Loucy (cell line): ENCODE data around the gene TMEM132D.

Experiments used
- H2AFZ ChIP-seq: fragments of 200-600 bp; sonication (generic); 2 replicates; pipeline ENCODE4 v1.6.0; 2016; ENCODE audit warnings: antibody characterized with exemption, mild to moderate bottlenecking, low read length, moderate library complexity
- H3F3A ChIP-seq: fragments of 200-600 bp; 2 replicates; pipeline ENCODE4 v1.6.0; 2016; ENCODE audit warnings: antibody characterized with exemption, low read depth, mild to moderate bottlenecking
- H3K27me3 ChIP-seq: fragments of 200-600 bp; sonication (generic); 2 replicates; pipeline ENCODE4 v1.6.1; 2014; ENCODE audit warnings: low read length, mild to moderate bottlenecking; ENCODE audit not compliant: insufficient read depth, poor library complexity, severe bottlenecking
- H3K36me3 ChIP-seq: fragments of 200-600 bp; sonication (generic); 2 replicates; pipeline ENCODE4 v1.6.1; 2016; ENCODE audit warnings: low read length; ENCODE audit not compliant: insufficient read depth
- H3K4me1 ChIP-seq: fragments of 200-600 bp; sonication (generic); 2 replicates; pipeline ENCODE4 v1.5.1; 2014; ENCODE audit warnings: low read length, mild to moderate bottlenecking; ENCODE audit not compliant: insufficient read depth, poor library complexity, severe bottlenecking
- H3K4me2 ChIP-seq: fragments of 200-600 bp; sonication (generic); 2 replicates; pipeline ENCODE4 v1.6.0; 2014; ENCODE audit warnings: antibody characterized with exemption, low read length, low read depth, mild to moderate bottlenecking; ENCODE audit not compliant: poor library complexity, severe bottlenecking
- H3K4me3 ChIP-seq: fragments of 200-600 bp; sonication (generic); 2 replicates; pipeline ENCODE4 v1.5.1; 2014; ENCODE audit warnings: low read length, mild to moderate bottlenecking, mixed read lengths; ENCODE audit not compliant: poor library complexity, severe bottlenecking
- H3K79me2 ChIP-seq: fragments of 200-600 bp; sonication (generic); 2 replicates; pipeline ENCODE4 v1.6.1; 2014; ENCODE audit warnings: low read length; ENCODE audit not compliant: insufficient read depth
- H3K9ac ChIP-seq: fragments of 200-600 bp; sonication (generic); 2 replicates; pipeline ENCODE4 v1.6.0; 2014; ENCODE audit warnings: mild to moderate bottlenecking, low read depth, low read length, moderate library complexity; ENCODE audit not compliant: poor library complexity, severe bottlenecking
- H3K9me2 ChIP-seq: fragments of 200-600 bp; sonication (generic); replicated peaks from 2 replicates; pipeline ENCODE4 v1.6.1; 2016; ENCODE audit warnings: low read depth, low read length, mixed read lengths
- H3K9me3 ChIP-seq: fragments of 200-600 bp; sonication (generic); 2 replicates; pipeline ENCODE4 v1.6.1; 2014; ENCODE audit warnings: mild to moderate bottlenecking, antibody characterized with exemption, low read length, low read depth; ENCODE audit not compliant: insufficient read depth
- H4K20me1 ChIP-seq: fragments of 200-600 bp; sonication (generic); 2 replicates; pipeline ENCODE4 v1.6.0; 2014; ENCODE audit warnings: antibody characterized with exemption, low read length, mild to moderate bottlenecking; ENCODE audit not compliant: insufficient read depth, poor library complexity, severe bottlenecking
- CTCF ChIP-seq: fragments of 200-600 bp; sonication (generic); conservative IDR thresholded peaks from 2 replicates; pipeline ENCODE4 v1.5.1; 2014; ENCODE audit warnings: mild to moderate bottlenecking, antibody characterized with exemption, low read length
- EZH2phosphoT487 ChIP-seq: fragments of 200-600 bp; IDR thresholded peaks from 2 replicates; pipeline ENCODE4 v1.6.1; 2018; ENCODE audit warnings: antibody characterized with exemption, mild to moderate bottlenecking, moderate library complexity, borderline replicate concordance

TMEM132D gene

GRCh38 chr12:129903092-129903945, 506 bp downstream of the TMEM132D start:
- Histone ChIP-seq H3K27me3 (no peaks in the 10 kb centered on the region), H3F3A (no peaks in the 10 kb centered on the region), H3K9ac (no peak overlapping the region)

DNA sequence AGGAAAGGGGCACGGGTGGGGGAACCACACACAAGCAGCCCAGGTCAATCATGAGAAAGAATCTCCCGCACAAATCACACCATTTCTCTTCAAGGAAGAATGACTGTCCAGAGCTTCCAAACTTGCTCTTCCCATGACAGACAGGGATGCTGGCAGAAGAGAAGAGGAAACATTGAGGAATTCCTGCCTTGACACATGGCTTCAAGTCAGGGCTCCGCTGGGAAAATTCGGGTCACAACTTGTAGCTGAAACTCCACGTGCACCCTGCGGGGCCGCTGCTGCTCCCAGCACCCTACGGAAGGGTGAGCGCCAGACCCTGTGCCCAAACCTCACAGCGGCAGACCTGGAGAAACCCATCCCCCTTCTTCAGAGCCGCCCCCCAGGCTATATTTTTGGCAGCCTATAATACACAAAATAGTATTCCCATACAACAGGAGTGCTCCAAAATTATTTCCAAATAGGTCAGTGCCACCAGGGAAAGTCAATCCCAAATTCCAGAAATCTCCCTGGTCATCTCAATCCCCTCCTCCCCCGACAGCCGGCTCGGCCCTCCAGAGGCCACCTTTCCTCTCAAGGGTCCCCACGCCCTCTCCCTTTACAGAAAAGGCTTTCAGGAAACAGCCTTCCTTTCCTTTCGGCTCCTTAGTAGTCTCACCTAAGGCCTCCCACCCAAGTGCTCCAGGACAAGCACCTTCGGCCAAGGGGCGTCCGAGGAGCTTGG, 1.3 kb downstream of the TMEM132D start:
- Histone ChIP-seq H3K27me3 (no peaks in the 10 kb centered on the region), H3F3A (no peaks in the 10 kb centered on the region), H2AFZ (no peak overlapping the region), H3K36me3 (no peaks in the 10 kb centered on the region), H4K20me1 (no peaks in the 10 kb centered on the region), H3K9me2 (no peaks in the 10 kb centered on the region), H3K4me2 (no peak overlapping the region), H3K4me1 (no peaks in the 10 kb centered on the region), H3K9ac (no peak overlapping the region), H3K4me3 (no peak overlapping the region), H3K79me2 (no peaks in the 10 kb centered on the region), H3K9me3 (no peaks in the 10 kb centered on the region; the same call in 1 of the 2 replicates)
- no peak for TF ChIP-seq EZH2phosphoT487
- TF ChIP-seq CTCF = no peak

More at GRCh38 chr12:129903092-129903945, 506 bp downstream of the TMEM132D start:
- Histone ChIP-seq H3K4me2 (no peak overlapping the region), H3K36me3 (no peaks in the 10 kb centered on the region), H3K9me3 (no peaks in the 10 kb centered on the region; the same call in 1 of the 2 replicates), H2AFZ (no peak overlapping the region), H3K9me2 (no peaks in the 10 kb centered on the region), H3K4me1 (no peaks in the 10 kb centered on the region), H3K79me2 (no peaks in the 10 kb centered on the region), H3K4me3 (no peak overlapping the region), H4K20me1 (no peaks in the 10 kb centered on the region)
- TF ChIP-seq EZH2phosphoT487 = no peak
- TF ChIP-seq CTCF = no peak

GRCh38 chr12:129901254-129901653, 2.6 kb downstream of the TMEM132D start:
- H3K4me2 ChIP-seq = no peak overlapping the region
- no peaks in the 10 kb centered on the region for H4K20me1 ChIP-seq
- TF ChIP-seq CTCF = no peak
- no peak for TF ChIP-seq EZH2phosphoT487
- no peak overlapping the region for H3K4me3 ChIP-seq
- no peaks in the 10 kb centered on the region for H3K27me3 ChIP-seq
- no peaks in the 10 kb centered on the region for H3K79me2 ChIP-seq
- no peaks in the 10 kb centered on the region for H3F3A ChIP-seq
- no peaks in the 10 kb centered on the region for H3K9me2 ChIP-seq
- H3K9ac ChIP-seq = no peak overlapping the region
- no peaks in the 10 kb centered on the region for H3K36me3 ChIP-seq
- H3K9me3 ChIP-seq = no peaks in the 10 kb centered on the region; the same call in 1 of the 2 replicates
- no peaks in the 10 kb centered on the region for H3K4me1 ChIP-seq
- H2AFZ ChIP-seq = no peak overlapping the region
